Upper lobe of left lung (tissue), 4 donors: ENCODE data around the gene DTX1.

ENCODE experiments used
- EP300 ChIP-seq, 4 donors: sonication (generic); formaldehyde crosslinking; IDR thresholded peaks; one replicate each; pipeline ENCODE4 v1.5.1; 2017; ENCODE audit warnings: antibody characterized with exemption in 4 of 4, control low read depth in 2 of 4
- POLR2A ChIP-seq, 4 donors: fragments of 450-650 bp; IDR thresholded peaks; one replicate each; pipeline ENCODE4 v1.5.1; 2016 to 2017; ENCODE audit warnings: antibody characterized with exemption in 4 of 4, mild to moderate bottlenecking in 2 of 4
- POLR2AphosphoS5 ChIP-seq, 2 donors: sonication (generic); formaldehyde crosslinking; IDR thresholded peaks; one replicate each; pipeline ENCODE4 v1.5.1; 2017; ENCODE audit warnings: antibody characterized with exemption in 2 of 2
- TF ChIP-seq, protein P1 (sequence below), 6 experiments: fragments of 450-650 bp in 4 of 6; fragments of 200-600 bp in 2 of 6; sonication (generic) in 2 of 6; IDR thresholded peaks; one replicate each; pipeline ENCODE4 v1.5.1; 2016 to 2019; ENCODE audit warnings: antibody characterized with exemption in 6 of 6

- TF ChIP-seq, protein P1, sequence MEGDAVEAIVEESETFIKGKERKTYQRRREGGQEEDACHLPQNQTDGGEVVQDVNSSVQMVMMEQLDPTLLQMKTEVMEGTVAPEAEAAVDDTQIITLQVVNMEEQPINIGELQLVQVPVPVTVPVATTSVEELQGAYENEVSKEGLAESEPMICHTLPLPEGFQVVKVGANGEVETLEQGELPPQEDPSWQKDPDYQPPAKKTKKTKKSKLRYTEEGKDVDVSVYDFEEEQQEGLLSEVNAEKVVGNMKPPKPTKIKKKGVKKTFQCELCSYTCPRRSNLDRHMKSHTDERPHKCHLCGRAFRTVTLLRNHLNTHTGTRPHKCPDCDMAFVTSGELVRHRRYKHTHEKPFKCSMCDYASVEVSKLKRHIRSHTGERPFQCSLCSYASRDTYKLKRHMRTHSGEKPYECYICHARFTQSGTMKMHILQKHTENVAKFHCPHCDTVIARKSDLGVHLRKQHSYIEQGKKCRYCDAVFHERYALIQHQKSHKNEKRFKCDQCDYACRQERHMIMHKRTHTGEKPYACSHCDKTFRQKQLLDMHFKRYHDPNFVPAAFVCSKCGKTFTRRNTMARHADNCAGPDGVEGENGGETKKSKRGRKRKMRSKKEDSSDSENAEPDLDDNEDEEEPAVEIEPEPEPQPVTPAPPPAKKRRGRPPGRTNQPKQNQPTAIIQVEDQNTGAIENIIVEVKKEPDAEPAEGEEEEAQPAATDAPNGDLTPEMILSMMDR (IDR thresholded peaks at IDR 0.05), result no peak
- TF ChIP-seq POLR2A (IDR thresholded peaks at IDR 0.05) (no peak), POLR2AphosphoS5 (IDR thresholded peaks at IDR 0.05) (no peak), EP300 (IDR thresholded peaks at IDR 0.05) (no peak)
Measured at GRCh38 chr12:113140706-113141105, 84.2 kb downstream of the DTX1 start.
